ENCODE measurements around the gene PNPLA2.
A peak's percentile ranks its signal among the peaks of the same experiment; 100 is the strongest.

PNPLA2 gene

DNA sequence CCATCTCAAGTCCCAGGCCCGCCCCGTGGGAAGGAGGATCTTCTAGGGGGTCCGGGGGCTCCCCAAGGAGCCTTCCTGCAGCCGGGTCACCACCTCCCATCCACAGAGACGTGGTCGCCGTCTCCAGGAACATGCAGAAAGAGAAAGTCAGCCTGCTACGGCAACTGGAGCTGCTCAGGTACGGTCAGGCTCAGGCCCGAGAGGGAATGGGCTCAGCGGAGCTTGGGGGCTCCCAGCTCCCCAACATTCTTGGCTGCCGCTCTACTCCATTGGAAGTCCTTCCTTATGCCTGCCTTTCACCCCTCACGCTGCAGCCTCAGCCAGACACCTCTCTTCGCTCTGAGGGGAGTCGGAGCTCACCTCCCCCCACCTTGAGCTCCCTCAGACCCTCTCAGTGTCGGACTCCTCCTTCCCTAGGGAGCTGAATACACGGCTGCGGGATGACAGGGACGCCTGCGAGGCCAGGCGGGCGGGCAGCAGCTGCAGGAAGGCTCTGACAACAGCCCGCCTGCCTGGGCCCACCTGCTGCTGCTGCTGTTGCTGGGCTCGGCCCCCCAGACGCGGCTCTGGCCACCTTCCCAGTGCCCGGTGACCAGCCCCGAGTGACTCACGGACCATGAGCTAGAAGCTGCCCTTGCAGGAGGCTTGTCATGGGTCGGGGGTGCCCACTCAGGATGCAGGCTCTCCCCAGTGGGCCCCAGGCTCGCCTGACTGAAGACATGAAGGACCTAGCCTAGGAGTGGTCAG is 12.6 kb downstream of the PNPLA2 start:
- no peak for DNase-seq (ENCODE audit: low spot score)

DNA sequence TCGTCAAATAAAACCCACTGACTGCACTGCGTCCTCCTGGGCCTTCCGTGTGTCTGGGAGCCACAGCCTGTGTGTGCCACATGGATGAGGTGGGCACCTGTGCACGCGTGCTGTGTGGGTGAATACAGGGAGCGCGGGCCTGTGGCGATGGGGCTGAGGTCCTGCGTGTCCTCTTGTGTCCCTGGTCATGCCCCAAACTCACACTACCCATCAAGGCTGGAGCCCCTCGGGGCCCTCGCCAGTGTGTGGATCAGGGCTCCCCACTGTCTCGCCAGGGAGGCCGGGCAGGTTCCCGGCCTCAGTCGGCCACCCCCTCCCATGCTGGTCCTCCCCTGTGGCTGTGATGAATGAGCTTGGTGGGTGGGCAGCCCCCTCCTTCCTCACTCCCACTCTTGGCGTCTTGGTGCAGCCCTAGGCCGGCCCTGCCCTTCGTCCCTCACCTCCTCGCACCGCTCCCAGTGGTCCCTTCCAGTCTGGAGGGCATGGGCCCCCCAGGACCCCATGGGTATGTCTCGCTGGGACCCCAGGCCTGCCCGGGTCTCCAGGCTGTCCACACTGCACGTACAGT is 13.3 kb downstream of the PNPLA2 start:
- no peak for DNase-seq (ENCODE audit: low spot score)

DNA sequence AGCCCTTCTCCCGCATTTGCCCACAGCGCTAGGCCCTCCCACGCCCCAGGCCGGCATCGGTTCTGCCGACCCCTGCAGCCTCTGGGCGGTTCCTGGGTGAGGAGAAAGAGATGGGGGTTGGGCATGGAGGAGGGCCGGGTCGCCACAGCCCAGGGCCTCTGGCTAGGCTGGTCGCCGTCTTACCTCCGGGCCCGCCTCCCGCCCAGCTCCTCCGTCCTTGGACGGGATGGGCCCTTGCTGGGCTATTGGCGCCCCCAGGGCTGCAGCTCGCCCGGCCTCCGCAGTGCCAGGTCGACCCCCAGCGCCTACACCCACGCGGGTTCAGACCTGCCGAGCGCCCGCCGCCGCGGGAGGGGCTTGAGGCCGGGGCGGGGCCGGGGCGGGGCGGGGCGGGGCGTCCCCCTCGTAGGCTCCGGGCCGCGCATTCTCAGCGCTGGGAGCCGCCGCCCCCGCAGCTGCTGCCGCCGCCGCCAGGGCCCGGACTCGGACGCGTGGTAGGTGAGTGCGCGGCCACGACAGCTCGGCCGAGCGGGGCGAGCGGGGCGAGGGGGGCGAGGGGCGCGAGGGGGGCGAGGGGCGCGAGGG is 13.9 kb downstream of the PNPLA2 start, which contains the start of gene CD151:
Gene CD151, plus strand, starts transcription at position 424 of the 585 bp plus-strand sequence. CDS start 3,118 bp downstream, outside the sequence.
- peak; percentile 66 for DNase-seq (ENCODE audit: low spot score)

DNA sequence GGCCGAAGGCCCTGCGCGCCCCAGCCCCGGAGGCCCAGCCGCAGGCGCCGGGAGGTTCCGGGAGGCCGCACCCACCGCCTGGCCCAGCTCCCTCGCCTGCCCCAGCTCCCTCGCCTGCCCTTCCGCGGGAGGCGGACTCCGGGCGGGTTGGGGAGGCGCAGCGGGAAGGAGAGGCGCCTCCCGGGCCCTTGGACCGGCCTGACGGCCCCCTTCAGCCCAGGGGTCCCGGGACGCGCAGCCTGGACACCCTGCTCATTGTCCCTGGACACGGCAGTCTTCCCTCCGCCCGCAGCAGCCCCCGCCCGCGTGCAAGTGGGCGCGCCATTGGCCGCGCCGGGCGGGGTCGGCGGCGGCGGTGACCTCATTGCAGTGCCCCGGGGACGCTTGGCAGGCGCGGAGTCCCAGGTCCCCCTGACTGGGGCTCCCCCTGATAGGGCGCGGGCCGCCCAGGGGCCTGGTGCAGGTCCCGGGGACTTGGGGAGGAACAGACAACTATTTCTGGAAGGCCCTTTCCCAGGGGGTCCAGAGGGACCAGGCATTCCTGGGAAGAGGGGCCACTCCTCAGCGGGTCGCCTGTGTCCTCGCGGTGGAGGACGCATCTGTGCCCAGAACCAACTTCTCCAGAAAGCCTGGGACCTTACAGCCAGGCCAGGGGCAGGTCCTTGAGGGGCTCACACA is 14.5 kb downstream of the PNPLA2 start:
- peak; percentile 51 for DNase-seq (ENCODE audit: low spot score)

DNA sequence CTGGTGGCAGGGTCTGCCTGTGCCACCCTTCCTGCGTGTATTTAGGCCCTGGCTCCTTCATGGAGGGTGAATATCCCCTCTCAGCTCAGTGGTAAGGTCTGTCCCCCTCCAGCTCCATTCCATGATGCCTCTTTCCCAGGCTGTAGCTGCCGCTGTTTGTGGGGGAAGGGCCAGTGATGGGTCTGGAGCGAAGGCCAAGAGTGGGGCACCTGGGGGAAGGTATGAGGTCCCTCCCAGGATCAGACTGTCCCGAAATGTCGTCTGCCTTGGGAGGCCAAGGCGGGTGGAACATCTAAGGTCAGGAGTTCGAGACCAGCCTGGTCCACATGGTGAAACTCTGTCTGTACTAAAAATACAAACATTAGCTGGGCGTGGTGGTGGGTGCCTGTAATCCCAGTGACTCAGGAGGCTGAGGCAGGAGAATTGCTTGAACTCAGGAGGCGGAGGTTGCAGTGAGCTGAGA is 15.2 kb downstream of the PNPLA2 start:
- DNase-seq (ENCODE audit: low spot score): no peak

DNA sequence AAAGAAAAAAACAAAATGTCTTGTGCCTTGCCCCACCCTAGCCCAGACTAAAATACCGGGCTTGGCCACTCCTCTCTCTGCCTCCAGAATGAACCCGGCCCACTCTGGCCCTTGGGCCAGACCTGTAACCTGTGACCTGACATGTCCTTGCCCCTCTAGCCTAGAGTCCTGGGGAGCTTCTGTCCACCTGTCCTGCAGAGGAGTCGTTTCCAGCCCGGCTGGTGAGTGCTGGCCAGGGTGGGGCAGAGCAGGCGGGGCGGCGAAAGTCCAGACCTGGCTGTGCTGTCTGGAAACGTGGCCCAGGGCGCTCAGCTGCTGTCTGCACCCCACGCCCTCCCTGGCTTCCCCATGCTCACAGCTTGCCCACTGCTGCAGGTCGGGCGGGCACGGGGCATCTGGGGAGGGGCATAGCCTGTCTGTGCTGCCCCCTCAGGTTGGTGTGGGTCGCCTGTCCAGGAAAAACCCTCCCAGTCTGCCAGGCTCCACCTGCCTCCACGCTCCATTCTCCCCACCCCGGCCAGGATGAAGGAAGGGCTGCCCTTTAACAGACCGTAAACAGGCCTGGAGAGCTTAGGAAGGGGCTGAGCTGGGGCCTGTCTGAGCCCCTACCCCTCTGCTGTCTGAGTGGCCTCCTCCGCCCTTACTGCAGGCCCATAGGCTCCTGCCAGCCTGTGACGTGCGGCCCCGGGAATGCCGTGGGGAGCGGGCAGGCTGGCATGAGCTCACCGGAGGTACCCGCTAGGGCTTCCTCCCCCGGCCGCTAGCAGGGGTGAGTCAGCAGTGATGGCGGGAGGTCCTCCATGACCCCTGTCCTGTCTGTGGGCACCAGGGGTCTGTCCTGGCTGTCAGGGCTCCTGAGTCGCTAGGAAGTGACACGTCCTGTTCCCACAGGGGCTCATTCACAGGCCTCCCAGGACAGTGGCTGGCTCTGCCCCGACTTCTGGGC is 15.9 kb downstream of the PNPLA2 start:
- no peak for DNase-seq (ENCODE audit: low spot score)

DNA sequence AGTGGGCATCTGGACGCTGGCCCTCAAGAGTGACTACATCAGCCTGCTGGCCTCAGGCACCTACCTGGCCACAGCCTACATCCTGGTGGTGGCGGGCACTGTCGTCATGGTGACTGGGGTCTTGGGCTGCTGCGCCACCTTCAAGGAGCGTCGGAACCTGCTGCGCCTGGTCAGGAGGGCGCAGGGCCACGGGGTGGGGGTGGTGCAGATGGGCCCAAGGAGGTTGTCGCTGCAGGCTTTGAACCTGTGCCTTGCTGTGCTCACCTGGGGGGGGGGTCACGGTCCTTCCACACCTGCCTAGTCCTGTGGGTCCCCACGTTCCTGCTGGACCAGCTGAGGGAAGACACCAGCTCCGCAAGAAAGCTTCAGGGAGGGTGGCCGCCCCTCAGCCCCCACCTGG is 17.6 kb downstream of the PNPLA2 start:
- no peak for DNase-seq (ENCODE audit: low spot score)

DNA sequence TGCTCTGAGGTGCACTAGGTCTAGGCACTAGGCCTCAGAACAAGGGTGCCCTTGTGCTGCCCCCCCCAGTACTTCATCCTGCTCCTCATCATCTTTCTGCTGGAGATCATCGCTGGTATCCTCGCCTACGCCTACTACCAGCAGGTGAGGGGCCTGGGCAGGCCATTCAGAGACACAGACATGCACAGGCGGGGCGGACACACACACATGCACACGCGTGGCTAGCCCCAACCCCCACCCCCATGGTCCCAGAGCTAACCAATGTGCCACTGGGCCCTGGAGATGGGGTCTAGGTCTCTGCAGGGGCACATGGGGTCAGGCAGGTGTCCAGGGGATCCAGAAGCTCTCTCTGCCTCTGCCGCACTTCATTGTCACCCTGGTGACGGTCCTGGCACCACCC is 18.0 kb downstream of the PNPLA2 start:
- DNase-seq (ENCODE audit: low spot score): no peak

DNA sequence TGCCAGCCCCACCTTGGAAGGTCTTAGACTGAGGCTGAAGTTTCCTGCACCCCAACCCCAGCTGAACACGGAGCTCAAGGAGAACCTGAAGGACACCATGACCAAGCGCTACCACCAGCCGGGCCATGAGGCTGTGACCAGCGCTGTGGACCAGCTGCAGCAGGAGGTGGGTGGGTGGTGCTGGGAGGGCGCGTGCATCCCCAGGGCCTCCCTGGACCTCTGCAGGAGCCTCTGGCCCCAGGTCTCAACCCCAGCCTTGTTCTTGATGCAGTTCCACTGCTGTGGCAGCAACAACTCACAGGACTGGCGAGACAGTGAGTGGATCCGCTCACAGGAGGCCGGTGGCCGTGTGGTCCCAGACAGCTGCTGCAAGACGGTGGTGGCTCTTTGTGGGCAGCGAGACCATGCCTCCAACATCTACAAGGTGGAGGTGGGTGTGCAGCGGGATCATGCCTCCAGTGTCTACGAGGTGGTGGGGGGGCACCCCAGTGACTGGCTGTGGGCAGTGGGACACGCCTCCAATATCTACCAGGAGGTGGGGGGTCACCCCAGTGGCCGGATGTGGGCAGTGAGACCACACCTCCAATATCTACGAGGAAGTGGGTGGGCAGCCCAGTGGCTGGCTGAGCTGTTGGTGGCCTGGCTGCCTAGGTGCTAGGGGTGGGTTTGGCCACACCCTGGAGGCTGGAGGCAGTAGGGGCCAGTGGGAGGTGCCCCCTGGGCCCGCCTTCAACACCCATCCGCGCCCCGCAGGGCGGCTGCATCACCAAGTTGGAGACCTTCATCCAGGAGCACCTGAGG is 18.7 kb downstream of the PNPLA2 start:
- no peak for DNase-seq (ENCODE audit: low spot score)

DNA sequence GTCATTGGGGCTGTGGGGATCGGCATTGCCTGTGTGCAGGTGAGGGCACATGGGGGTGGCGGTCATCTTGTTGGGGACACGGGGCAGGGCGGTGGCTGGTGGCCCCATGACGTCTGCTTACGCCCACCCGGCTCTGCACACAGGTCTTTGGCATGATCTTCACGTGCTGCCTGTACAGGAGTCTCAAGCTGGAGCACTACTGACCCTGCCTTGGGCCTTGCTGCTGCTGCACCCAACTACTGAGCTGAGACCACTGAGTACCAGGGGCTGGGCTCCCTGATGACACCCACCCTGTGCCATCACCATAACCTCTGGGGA is 19.2 kb downstream of the PNPLA2 start:
- DNase-seq (ENCODE audit: low spot score): no peak

DNA sequence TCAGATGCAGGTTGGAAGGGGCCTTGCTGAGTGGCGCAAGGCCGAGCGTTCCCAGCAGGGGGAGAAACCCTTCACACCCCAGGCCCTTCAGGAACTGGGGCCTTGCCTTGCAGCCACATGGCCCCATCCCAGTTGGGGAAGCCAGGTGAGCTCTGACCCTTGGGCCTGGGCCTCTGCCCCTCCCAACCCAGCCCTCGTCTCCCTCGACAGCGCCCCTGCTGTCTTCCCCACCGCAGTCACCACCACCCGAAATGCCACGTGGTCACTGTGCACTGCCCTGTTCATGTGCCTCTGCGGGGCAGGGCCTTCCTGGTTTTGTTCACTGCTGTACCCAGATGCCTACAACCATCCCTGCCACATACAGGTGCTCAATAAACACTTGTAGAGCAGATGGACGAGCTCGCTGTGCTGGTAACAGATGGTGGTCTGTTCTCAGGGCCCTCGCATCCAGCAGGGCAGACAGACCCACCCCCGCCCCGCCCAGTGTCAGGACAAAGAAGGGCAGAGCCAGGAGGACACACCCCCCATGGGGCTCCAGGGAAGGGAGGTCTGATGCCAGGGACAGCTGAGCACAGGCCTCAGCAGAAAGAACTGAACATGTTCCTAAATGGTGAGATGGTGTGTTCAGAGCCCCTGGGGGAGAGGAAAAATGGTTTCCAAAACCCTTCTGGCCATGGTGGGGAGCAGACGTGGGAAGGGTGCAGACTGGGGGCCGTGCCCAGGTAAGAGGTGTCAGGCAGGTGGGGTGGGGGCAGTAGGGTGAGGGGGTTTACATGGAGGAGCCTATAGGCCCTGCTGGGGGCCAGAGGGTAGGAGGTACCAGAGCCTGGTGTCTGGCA is 19.9 kb downstream of the PNPLA2 start:
- no peak for DNase-seq (ENCODE audit: low spot score)

DNA sequence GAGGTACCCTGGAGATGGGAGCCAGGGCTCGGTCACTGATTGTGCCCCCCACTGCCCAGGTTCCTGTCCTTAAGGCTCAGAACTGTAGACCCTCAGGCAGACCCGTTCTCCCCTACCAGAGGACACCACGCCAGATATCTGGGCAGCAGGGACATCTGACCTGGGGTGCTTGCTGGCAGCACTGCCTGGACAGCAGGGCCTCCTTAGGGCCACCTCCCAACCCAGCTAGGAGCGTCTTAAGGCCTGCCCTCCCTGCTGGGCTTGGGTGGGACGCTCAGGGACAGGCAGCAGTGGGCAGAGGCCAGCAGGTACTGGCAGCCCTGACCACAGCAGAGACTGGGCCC is 20.5 kb downstream of the PNPLA2 start:
- DNase-seq (ENCODE audit: low spot score): no peak

DNA sequence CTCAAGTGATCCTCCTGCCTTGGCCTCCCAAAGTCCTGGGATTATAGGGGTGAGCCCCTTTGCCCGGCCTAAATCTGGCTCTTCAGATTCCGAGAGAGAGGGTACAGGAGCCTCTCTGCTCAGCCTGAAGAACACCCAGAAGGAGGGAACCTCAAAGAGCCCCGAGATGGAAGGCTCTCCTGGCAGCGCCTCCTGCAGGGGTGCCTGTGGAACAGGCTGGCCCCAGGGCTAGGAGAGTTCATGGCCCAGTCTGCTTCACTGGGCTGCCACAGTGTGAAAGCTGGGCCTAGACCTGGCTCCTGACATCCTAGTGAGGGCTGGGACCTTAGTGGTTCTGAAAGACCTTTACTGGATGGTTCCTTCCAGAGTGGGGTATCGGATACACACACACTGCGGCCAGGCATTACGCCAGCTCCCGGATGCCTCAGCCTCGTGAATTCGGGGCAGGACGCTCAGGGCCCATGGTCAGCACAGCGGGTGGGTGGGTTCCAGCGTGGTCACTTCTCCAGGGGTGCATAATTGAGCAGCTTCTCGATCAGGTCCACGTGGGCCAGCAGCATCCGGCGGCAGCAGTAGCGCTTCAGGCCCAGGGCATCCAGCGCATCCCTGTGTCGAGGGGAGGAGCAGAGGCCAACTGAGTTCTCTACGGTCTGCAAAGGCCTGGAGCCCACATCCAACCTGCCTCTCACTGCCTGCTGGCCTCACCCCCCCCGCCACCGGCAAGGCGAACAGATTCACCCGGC is 21.3 kb downstream of the PNPLA2 start:
- no peak for DNase-seq (ENCODE audit: low spot score)

DNA sequence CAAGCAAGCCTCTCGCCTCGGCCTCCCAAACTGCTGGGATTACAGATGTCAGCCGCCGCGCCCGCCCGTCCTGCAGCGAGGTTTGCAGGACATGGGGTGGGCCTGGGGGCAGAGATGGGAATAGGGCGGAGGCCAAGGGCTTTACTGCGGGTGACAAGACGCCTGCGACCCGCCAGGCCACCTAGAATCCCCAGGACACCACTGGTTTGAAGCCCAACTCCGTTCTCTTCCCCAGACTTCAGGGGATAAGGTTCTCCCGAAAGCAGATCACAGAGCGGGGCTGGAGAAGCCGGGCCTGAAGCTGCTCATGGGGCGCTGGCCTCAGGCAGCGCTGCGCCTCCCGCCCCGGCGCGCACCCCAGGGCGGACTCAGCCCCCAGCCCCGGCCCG is 23.3 kb downstream of the PNPLA2 start:
- no peak for DNase-seq (ENCODE audit: low spot score)

DNA sequence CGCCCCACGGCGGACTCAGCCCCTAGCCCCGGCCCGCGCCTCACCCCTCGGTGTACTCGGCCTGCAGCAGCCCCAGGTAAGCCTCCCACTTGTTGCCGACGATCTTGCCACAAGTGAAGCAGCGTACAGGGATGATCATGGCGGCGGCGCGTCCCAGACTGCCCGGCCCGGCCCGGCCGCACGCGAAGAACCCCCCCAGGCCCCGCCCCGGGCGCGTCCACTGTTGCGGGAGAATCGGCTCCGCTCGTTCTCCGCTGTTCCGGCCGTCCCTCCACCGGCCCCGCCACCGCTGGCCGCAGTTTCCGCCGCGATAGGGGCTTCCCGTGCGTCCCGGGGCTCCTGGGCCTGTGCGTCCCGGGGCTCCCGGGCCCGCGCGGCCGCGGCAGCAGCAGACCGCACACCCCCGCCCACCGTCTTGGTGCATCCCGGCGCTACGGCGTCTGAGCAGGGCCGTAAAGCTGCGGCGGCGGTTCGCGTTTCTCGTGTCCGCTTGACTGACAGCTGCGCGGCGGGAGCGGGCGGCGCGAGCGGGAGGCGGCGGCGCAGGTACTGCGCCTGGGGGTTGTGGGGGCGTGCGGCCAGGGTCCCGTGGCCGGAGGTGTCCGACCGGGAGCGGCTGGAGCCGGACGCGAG is 23.8 kb downstream of the PNPLA2 start, which contains the start of the genes POLR2L and TSPAN4:
Gene POLR2L, minus strand, starts transcription at position 160 of the 633 bp plus-strand sequence. Its CDS starts 21 bp downstream, at position 139.
Gene TSPAN4, plus strand, starts transcription at position 483 of the 633 bp plus-strand sequence. CDS start 7,453 bp downstream, outside the sequence.
- DNase-seq (ENCODE audit: low spot score): peak; percentile 88

DNA sequence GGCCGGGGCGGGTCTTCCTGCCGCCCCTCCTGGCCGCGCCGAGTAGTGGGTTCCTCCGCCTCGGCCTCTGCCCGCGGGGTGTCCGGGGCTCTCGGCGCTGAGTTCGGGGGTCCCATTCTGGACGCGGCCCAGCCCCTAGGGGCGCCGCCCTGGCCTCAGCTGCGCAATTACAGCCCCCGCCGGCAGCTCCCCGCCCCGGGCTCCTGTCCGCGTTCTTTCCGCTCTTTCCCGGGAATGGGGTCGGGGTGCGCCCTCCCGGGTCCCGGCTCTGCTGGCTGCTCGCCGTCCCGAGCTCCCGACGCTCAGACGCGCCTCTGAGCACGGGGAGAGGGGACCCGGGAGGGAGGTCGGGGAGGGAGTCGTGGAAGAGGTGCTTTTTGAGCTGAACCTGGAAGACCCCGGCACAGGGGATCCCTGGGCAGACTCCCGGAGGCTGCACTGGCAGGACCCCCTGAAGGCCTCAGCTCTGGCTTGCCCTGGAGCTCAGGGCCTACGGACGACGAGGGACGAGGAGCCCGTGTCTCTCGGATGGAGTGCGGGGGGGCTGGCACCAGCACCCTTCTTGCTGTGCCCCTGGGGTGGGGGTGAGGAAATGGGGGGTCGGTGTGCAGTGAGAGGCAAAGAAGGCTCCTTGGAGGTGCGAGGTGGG is 24.5 kb downstream of the PNPLA2 start:
- DNase-seq (ENCODE audit: low spot score): no peak

DNA sequence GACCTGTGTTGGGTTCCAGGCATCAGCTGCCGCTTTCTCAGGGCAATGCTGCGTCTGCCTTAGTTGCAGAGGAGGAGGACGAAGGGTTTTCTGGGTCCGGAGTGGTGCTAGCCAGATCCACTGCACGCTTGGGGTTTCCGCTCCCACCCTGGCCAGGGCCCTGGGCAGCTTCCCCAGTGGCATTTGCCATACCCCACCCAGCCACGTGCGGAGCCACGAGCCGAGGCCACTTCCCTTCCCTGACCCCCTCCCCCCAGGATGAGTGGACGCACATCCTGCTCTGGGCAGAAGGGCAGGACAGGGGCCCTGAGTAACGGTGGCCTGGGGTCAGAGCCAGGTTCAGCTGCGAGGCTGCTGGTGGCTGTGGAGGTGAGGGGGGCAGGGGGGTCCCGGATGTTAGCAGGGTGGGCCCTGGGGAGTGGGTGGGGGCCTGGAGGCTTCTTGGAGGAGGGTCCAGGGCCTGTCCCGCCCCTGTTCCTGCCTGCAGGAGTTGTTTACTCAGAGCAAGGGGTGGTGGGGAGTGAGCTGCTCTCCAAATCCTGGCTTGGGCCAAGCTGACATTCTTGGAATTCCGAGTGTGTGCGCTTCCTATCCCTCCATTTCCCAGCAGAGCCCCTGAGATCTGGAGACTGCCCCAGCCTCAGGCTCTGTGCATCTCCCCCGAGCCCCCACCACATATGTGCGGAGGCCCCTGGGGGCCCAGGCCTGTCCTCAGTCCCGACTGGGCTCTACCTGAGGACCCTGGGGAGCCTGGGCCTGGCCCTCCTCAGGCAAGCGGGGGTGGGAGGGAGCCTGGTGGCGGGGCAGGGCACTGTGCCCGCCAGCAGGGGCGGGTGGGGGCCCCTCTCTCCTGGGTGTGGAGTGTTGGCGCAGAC is 25.3 kb downstream of the PNPLA2 start:
- peak; percentile 81 for DNase-seq (ENCODE audit: low spot score)

Data from LoVo (cell line).